Keratinocyte (primary cell): Measurements from ENCODE around the gene SPOCD1. TPM values are rescaled to one million over a fixed set of nuclear protein-coding genes. Genes with fewer than 3 reads are reported as not detected.

ENCODE experiments used
- DNase-seq: peaks from one replicate; pipeline ENCODE4 v3.0.0-alpha.2; 2011; ENCODE audit warnings: low read depth, missing footprints, low spot score
- FAIRE-seq: peaks from 2 replicates; lab custom pipeline; 2011; peaks lifted over from hg19 to GRCh38; lab: Jason Lieb, UNC
- H2AFZ ChIP-seq: 2 replicates; pipeline ENCODE4 v1.6.0; 2012; ENCODE audit warnings: low read length, control low read depth, inconsistent platforms; ENCODE audit not compliant: control insufficient read depth
- H3K27ac ChIP-seq: 2 replicates; pipeline ENCODE4 v1.5.1; 2011; ENCODE audit warnings: low read length; ENCODE audit not compliant: control insufficient read depth, insufficient read depth
- H3K27me3 ChIP-seq: 3 replicates; pipeline ENCODE4 v1.6.0; 2011; ENCODE audit warnings: low read length; ENCODE audit not compliant: control insufficient read depth, insufficient read depth; ENCODE audit errors: extremely low read depth
- H3K36me3 ChIP-seq, 2 experiments: 2 replicates in 1 of 2; 3 replicates in 1 of 2; pipeline ENCODE4 v1.5.1; 2011; ENCODE audit warnings: low read length in 2 of 2, mild to moderate bottlenecking in 1 of 2; ENCODE audit not compliant: control insufficient read depth in 2 of 2, insufficient read depth in 2 of 2; ENCODE audit errors: extremely low read depth in 1 of 2
- H3K4me1 ChIP-seq: 3 replicates; pipeline ENCODE4 v1.5.1; 2011; ENCODE audit warnings: low read length; ENCODE audit not compliant: control insufficient read depth, insufficient read depth; ENCODE audit errors: extremely low read depth
- H3K4me2 ChIP-seq: 3 replicates; pipeline ENCODE4 v1.6.0; 2011; ENCODE audit warnings: low read depth, low read length; ENCODE audit not compliant: control insufficient read depth, insufficient read depth; ENCODE audit errors: extremely low read depth
- H3K4me3 ChIP-seq, 3 experiments: fragments of 200-600 bp in 1 of 3; sonication (generic) in 1 of 3; 2 replicates in 2 of 3; 3 replicates in 1 of 3; pipeline ENCODE4 v1.5.1; 2011 to 2016; ENCODE audit warnings: low read length in 3 of 3, mild to moderate bottlenecking in 3 of 3, control low read depth in 2 of 3, inconsistent platforms in 1 of 3, low read depth in 1 of 3, mixed read lengths in 1 of 3, mixed run types in 1 of 3, moderate library complexity in 1 of 3; ENCODE audit not compliant: control insufficient read depth in 2 of 3, insufficient read depth in 2 of 3; ENCODE audit errors: extremely low read depth in 1 of 3
- H3K79me2 ChIP-seq: 2 replicates; pipeline ENCODE4 v1.6.0; 2012; ENCODE audit warnings: low read length; ENCODE audit not compliant: control insufficient read depth, insufficient read depth
- H3K9ac ChIP-seq: 3 replicates; pipeline ENCODE4 v1.6.0; 2011; ENCODE audit warnings: low read length; ENCODE audit not compliant: control insufficient read depth, insufficient read depth; ENCODE audit errors: extremely low read depth
- H3K9me1 ChIP-seq: 3 replicates; pipeline ENCODE4 v1.6.0; 2011; ENCODE audit warnings: low read length; ENCODE audit not compliant: control insufficient read depth, insufficient read depth; ENCODE audit errors: extremely low read depth
- H3K9me3 ChIP-seq: 2 replicates; pipeline ENCODE4 v1.5.1; 2012; ENCODE audit warnings: low read depth, low read length; ENCODE audit not compliant: control insufficient read depth
- H4K20me1 ChIP-seq: 3 replicates; pipeline ENCODE4 v1.6.0; 2011; ENCODE audit warnings: low read length; ENCODE audit not compliant: control insufficient read depth, insufficient read depth; ENCODE audit errors: extremely low read depth
- EZH2 ChIP-seq: IDR thresholded peaks from one replicate; pipeline ENCODE4 v1.6.1; 2012; ENCODE audit warnings: inconsistent platforms, mild to moderate bottlenecking, low read length, moderate library complexity
- dilution Hi-C: fragments of 300-500 bp; cut with MboI; formaldehyde crosslinking; loops from one replicate; pipeline ENCODE4 v1.7.0; 2020; ENCODE audit warnings: low sequenced_read_pairs; ENCODE audit not compliant: extremely low pct_ligation_motif_present
- polyA plus RNA-seq, 5 experiments: library from polyadenylated mRNA; depleted of rRNA in 3 of 5; stranded (reverse) in 3 of 5; stranded (forward) in 1 of 5; unstranded in 1 of 5; fragments of >200 nt; gene quantifications; 1 replicate in 1 of 5; 2 replicates in 3 of 5; 3 replicates in 1 of 5; pipeline versions ENCODE4 v1.2.1 to v1.2.3, GENCODE V29; 2011 to 2012; ENCODE audit warnings: missing spikeins in 2 of 5, low read depth in 1 of 5, low replicate concordance in 1 of 5
- TF ChIP-seq, protein P1 (sequence below), 3 experiments: IDR thresholded peaks in 1 of 3; conservative IDR thresholded peaks in 1 of 3; optimal IDR thresholded peaks in 1 of 3; 2 replicates in 2 of 3; 3 replicates in 1 of 3; pipeline versions ENCODE3 to v1.5.1; 2011; ENCODE audit warnings: low read length in 3 of 3, mild to moderate bottlenecking in 3 of 3, moderate library complexity in 2 of 3, control low read depth in 1 of 3, inconsistent platforms in 1 of 3; ENCODE audit not compliant: insufficient read depth in 2 of 3; ENCODE audit errors: extremely low read depth in 1 of 3

Gene SPOCD1
- polyA plus RNA-seq, 1 donor (not counting 4 experiments of a cell fraction or from before 2014, with no cell fraction given), result 4.7 TPM

DNA sequence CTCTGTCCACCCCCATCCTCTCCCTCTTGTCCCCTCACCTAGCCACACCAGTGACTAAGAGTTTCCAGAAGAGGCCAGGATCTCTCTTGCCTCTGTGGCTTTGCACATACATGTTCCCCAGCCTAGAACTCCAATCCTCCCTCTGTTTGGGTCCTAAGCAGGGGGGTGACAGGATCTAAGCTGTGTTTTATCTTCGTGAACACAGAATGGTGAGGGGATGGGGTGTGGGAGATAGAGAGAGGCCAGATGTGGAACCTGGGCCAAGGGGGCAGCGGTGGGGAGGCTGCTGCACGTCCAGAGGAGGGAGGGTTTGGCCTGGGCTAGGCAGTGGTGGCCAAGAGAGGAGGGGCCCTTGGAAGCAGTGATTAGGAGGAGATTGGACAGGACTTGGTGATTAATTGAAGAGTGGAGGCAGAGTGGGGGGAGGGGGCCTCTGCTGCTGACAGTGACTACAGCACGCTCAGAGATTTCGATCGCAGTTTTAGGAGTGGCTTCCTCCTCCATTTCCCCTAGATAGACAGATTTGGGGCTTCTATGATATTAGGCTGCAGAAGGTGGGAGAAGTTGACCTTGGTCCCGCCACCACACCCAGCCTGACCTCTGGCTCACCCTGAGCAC is 34.6 kb downstream of the SPOCD1 start:
- Histone ChIP-seq H3K79me2 (no peaks in the 10 kb centered on the region), H3K9ac (no peak overlapping the region), H3K4me2 (no peak overlapping the region), H3K9me1 (no peaks in the 10 kb centered on the region), H3K4me3 (no peak overlapping the region), H4K20me1 (no peaks in the 10 kb centered on the region), H3K36me3 (no peaks in the 10 kb centered on the region), H3K27me3 (no peaks in the 10 kb centered on the region), H3K27ac (no peak overlapping the region), H3K9me3 (no peaks in the 10 kb centered on the region), H3K4me1 (no peaks in the 10 kb centered on the region), H2AFZ (no peak overlapping the region)
- dilution Hi-C loops, result no loop called here
- no peak for DNase-seq
- no peak for FAIRE-seq
- no peak for TF ChIP-seq EZH2
- TF ChIP-seq, protein P1, sequence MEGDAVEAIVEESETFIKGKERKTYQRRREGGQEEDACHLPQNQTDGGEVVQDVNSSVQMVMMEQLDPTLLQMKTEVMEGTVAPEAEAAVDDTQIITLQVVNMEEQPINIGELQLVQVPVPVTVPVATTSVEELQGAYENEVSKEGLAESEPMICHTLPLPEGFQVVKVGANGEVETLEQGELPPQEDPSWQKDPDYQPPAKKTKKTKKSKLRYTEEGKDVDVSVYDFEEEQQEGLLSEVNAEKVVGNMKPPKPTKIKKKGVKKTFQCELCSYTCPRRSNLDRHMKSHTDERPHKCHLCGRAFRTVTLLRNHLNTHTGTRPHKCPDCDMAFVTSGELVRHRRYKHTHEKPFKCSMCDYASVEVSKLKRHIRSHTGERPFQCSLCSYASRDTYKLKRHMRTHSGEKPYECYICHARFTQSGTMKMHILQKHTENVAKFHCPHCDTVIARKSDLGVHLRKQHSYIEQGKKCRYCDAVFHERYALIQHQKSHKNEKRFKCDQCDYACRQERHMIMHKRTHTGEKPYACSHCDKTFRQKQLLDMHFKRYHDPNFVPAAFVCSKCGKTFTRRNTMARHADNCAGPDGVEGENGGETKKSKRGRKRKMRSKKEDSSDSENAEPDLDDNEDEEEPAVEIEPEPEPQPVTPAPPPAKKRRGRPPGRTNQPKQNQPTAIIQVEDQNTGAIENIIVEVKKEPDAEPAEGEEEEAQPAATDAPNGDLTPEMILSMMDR (optimal IDR thresholded peaks at IDR 0.05 in 1 of 3, IDR thresholded peaks at IDR 0.05 in 1 of 3, conservative IDR thresholded peaks at IDR 0.05 in 1 of 3; ENCODE audit: extremely low read depth in 1 of 3, insufficient read depth in 2 of 3, low read length in 3 of 3), result no peak

DNA sequence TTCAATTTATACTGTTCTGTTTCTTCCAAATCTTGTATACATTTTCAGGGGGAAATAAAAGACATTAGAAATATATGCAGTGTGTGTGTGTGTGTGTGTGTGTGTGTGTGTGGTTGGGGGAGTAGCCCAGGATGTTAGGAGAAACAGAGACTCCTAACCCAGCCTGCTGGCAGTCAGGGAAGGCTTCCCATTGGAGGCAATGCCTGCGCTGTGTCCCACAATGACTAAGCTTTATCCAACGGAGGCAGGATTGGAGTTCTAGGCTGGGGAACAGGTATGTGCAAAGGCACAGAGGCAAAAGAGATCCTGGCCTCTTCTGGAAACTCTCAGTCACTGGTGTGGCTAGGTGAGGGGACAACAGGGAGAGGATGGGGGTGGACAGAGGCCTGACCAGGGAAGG is 35.2 kb downstream of the SPOCD1 start:
- TF ChIP-seq EZH2, result no peak
- TF ChIP-seq, protein P1 (optimal IDR thresholded peaks at IDR 0.05 in 1 of 3, IDR thresholded peaks at IDR 0.05 in 1 of 3, conservative IDR thresholded peaks at IDR 0.05 in 1 of 3; ENCODE audit: extremely low read depth in 1 of 3, insufficient read depth in 2 of 3, low read length in 3 of 3), result no peak
- Histone ChIP-seq H3K27ac (no peak overlapping the region), H3K4me2 (no peak overlapping the region), H3K4me1 (peaks cover under 1% of the 10 kb centered on the region), H3K27me3 (no peaks in the 10 kb centered on the region), H3K9me1 (no peaks in the 10 kb centered on the region), H3K9ac (no peak overlapping the region), H2AFZ (no peak overlapping the region), H3K36me3 (no peaks in the 10 kb centered on the region), H3K9me3 (no peaks in the 10 kb centered on the region), H3K79me2 (no peaks in the 10 kb centered on the region), H4K20me1 (no peaks in the 10 kb centered on the region), H3K4me3 (no peak overlapping the region)
- FAIRE-seq (no peak), DNase-seq (no peak)
- dilution Hi-C loops, result no loop called here
